ENCODE results near the gene HMX2. TPM values are rescaled to one million over a fixed set of nuclear protein-coding genes. Genes with fewer than 3 reads are reported as not detected.

HMX2 gene
- total RNA-seq, 1 experiment from 2014 or later = 0.46 TPM

GRCh38 chr10:123103944-123104343, 44.0 kb upstream of the HMX2 start:
- Histone ChIP-seq H4K91ac (ENCODE audit: insufficient read length, low read depth, low read length) (no peak overlapping the region), H3K9me3 (ENCODE audit: control insufficient read depth, low read depth, low read length) (no peaks in the 10 kb centered on the region), H2BK5ac (ENCODE audit: insufficient read length, low read length) (no peak overlapping the region), H3K4me2 (ENCODE audit: insufficient read depth, insufficient read length, low read length) (no peak overlapping the region), H3K79me1 (ENCODE audit: insufficient read depth, low read depth, low read length, poor library complexity, severe bottlenecking) (no peaks in the 10 kb centered on the region), H3K23ac (ENCODE audit: insufficient read length, low read depth, low read length) (no peak overlapping the region), H4K5ac (ENCODE audit: insufficient read length, low read depth, low read length) (no peak overlapping the region), H4K20me1 (ENCODE audit: control insufficient read depth, insufficient read depth, insufficient read length) (peaks cover 2% of the 10 kb centered on the region), H2BK15ac (ENCODE audit: low read depth, low read length) (no peak overlapping the region), H3K79me2 (ENCODE audit: insufficient read depth, low read length) (no peaks in the 10 kb centered on the region), H2BK12ac (ENCODE audit: insufficient read length, low read depth, low read length) (no peak overlapping the region), H2AK5ac (ENCODE audit: insufficient read length, low read length) (no peak overlapping the region), H3T11ph (ENCODE audit: low read length) (no peak overlapping the region), H2BK120ac (ENCODE audit: low read depth, low read length, poor library complexity, severe bottlenecking) (no peak overlapping the region), H3K18ac (ENCODE audit: insufficient read length, low read depth, low read length) (no peak overlapping the region), H3K9ac (ENCODE audit: extremely low read depth, insufficient read length, low read length) (no peak overlapping the region), H3K56ac (ENCODE audit: insufficient read length, low read depth, low read length) (no peak overlapping the region), H3K4me1 (ENCODE audit: insufficient read depth, low read length) (no peaks in the 10 kb centered on the region; the same call in 1 of the 2 replicates), H3K27me3 (ENCODE audit: insufficient read depth, low read length) (no peaks in the 10 kb centered on the region), H3K23me2 (ENCODE audit: insufficient read length, low read depth, low read length, poor library complexity, severe bottlenecking) (no peaks in the 10 kb centered on the region), H2BK20ac (ENCODE audit: low read depth, low read length, poor library complexity, severe bottlenecking) (no peak overlapping the region), H3K14ac (ENCODE audit: insufficient read depth, low read length) (no peak overlapping the region), H2AFZ (ENCODE audit: low read length) (no peak overlapping the region), H3K4ac (ENCODE audit: low read depth, low read length) (no peak overlapping the region), H3K27ac (ENCODE audit: insufficient read length, low read depth, low read length) (no peak overlapping the region), H4K8ac (replicated peaks; ENCODE audit: insufficient read length, low read depth, low read length) (no peak overlapping the region)
- H3K4me1 Mint-ChIP-seq = peaks cover 21 to 22% of the 10 kb centered on the region in 2 experiments
- H3K9me3 Mint-ChIP-seq = no peaks in the 10 kb centered on the region
- WGBS (ENCODE audit: extremely low coverage, insufficient read length, low lambda C conversion rate) = no CpG with 5 or more reads among the region's 9 CpGs
- H3K36me3 Mint-ChIP-seq (ENCODE audit: insufficient read depth in 1 of 3, low read depth in 3 of 3) = no peaks in the 10 kb centered on the region; a peak in 1 of 7 replicates
- DNase-seq = peak; percentile 46
- TF ChIP-seq CTCF (conservative IDR thresholded peaks at IDR 0.05) = no peak
- no peak overlapping the region for H3K4me3 Mint-ChIP-seq
- peaks cover 9% of the 10 kb centered on the region for H3K27me3 Mint-ChIP-seq (ENCODE audit: low read depth)
- H3K27ac Mint-ChIP-seq = no peak overlapping the region; a peak in 1 of 7 replicates
